Esophagus squamous epithelium (tissue), 4 donors: ENCODE results near the gene SPDYE16.
"Not testable (repeated sequence)": the region's sequence is repeated elsewhere in the genome, so short reads cannot be mapped to it uniquely, and the experiment has no call there.

Experiments
- CTCF ChIP-seq, 6 experiments: fragments of 450-650 bp in 4 of 6; fragments of 200-600 bp in 2 of 6; sonication (generic) in 2 of 6; IDR thresholded peaks; one replicate each; pipeline ENCODE4 v1.5.1; 2016 to 2019; ENCODE audit warnings: antibody characterized with exemption in 6 of 6, mild to moderate bottlenecking in 4 of 6, moderate library complexity in 4 of 6
- POLR2A ChIP-seq, 4 donors: fragments of 450-650 bp; IDR thresholded peaks; one replicate each; pipeline ENCODE4 v1.6.1; 2017; ENCODE audit warnings: antibody characterized with exemption in 4 of 4, mild to moderate bottlenecking in 4 of 4, moderate library complexity in 3 of 4

- TF ChIP-seq CTCF, POLR2A (IDR thresholded peaks at IDR 0.05): not testable (repeated sequence)
Measured at GRCh38 chr7:76482660-76483059, 60.4 kb downstream of the SPDYE16 start.
